BLaER1 (cell line): ENCODE results near the gene MBP.
A peak's percentile ranks its signal among the peaks of the same experiment; 100 is the strongest.

Source experiments
- H3K27ac ChIP-seq: shearing (Covaris generic); formaldehyde crosslinking; 2 replicates; pipeline ENCODE4 v1.8.1; 2022
- H3K27me3 ChIP-seq: shearing (Covaris generic); formaldehyde crosslinking; 2 replicates; pipeline ENCODE4 v1.8.1; 2022
- H3K36me3 ChIP-seq: shearing (Covaris generic); formaldehyde crosslinking; 2 replicates; pipeline ENCODE4 v1.8.1; 2022
- H3K4me1 ChIP-seq: shearing (Covaris generic); formaldehyde crosslinking; 2 replicates; pipeline ENCODE4 v1.8.1; 2022
- H3K4me2 ChIP-seq: shearing (Covaris generic); formaldehyde crosslinking; 2 replicates; pipeline ENCODE4 v1.8.1; 2022
- H3K4me3 ChIP-seq: shearing (Covaris generic); formaldehyde crosslinking; 2 replicates; pipeline ENCODE4 v1.8.1; 2022
- H3K9ac ChIP-seq: shearing (Covaris generic); formaldehyde crosslinking; 2 replicates; pipeline ENCODE4 v1.8.1; 2022
- H3K9me3 ChIP-seq: shearing (Covaris generic); formaldehyde crosslinking; 2 replicates; pipeline ENCODE4 v1.8.1; 2022
- H4K20me1 ChIP-seq: shearing (Covaris generic); formaldehyde crosslinking; 2 replicates; pipeline ENCODE4 v1.8.1; 2022
- Cebpa-rat ChIP-seq: shearing (Covaris generic); IDR thresholded peaks from 2 replicates; pipeline ENCODE4 v1.8.1; 2022

MBP gene

DNA sequence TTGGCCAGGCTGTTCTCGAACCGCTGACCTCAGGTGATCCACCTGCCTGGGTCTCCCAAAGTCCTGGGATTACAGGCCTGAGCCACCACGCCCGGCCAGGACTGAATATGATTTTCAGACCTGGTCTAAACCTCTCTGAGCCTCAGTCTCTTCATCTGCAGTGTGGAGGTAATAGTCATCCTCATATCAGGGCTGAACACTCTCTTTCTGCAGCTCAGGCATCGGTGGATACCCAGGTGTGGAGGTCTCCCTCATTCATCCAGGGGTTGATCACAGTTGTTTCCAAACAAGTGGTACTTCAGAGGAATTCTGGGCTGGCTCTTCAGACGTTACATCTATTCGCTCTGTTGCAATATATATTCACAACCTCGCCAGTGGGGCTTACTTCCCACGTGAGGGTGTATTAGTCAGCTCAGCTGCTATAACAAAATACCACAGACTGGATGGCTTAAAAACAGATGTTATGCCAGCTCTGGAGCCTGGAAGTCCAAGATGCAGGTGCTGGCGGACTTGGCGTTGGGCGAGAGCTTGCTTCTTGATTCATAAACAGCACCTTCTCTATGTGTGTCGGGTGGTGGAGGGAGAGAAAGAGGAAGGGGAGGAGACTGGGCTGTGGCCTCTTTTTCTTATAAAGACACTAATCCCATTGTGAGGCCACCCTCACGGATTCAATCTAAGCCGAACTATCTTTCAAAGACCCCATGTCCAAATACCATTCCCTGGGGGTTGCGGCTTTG, 2.9 kb upstream of the MBP start:
- no peak overlapping the region for H3K9ac ChIP-seq

DNA sequence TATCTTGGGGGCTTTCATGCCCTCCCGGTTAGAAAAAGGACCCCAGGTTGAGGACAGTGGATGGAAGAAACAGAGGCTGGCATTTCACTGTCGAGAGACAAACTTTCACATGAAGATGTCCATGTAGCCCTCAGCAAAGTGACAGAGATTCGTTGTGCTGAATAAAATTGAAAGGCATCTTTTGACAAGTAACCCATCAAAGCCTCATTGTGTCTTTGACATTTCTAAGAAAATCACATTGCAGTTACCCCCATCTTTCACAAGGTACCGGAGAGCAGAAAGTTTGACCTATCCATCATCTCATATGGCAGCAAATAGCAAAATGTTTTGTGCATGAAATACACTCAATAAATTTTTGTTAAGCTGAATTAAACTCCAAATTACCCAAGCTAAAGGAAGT, 2.0 kb upstream of the MBP start:
- Histone ChIP-seq H3K9me3 (no peaks in the 10 kb centered on the region), H3K4me1 (peaks cover 66% of the 10 kb centered on the region), H3K27ac (peak overlapping the region; percentile 98), H3K4me3 (no peak overlapping the region), H3K27me3 (no peaks in the 10 kb centered on the region), H3K9ac (peak overlapping the region; percentile 94), H3K4me2 (peak overlapping the region; percentile 98), H4K20me1 (peaks cover 15% of the 10 kb centered on the region), H3K36me3 (peaks cover 4% of the 10 kb centered on the region; the same call in 1 of the 2 replicates)
- no peak for TF ChIP-seq Cebpa-rat

More for the DNA sequence above, 2.9 kb upstream of the MBP start:
- Histone ChIP-seq H3K27ac (peak overlapping the region; percentile 98; the same call in 1 of the 2 replicates), H3K4me2 (peak overlapping the region; percentile 98), H3K9me3 (0 out of 2 replicates have a peak, but pooled peaks cover 3% of the 10 kb centered on the region), H3K36me3 (no peaks in the 10 kb centered on the region), H3K27me3 (no peaks in the 10 kb centered on the region), H3K4me3 (no peak overlapping the region), H3K4me1 (peaks cover 57% of the 10 kb centered on the region), H4K20me1 (peaks cover 6% of the 10 kb centered on the region)
- TF ChIP-seq Cebpa-rat: no peak

DNA sequence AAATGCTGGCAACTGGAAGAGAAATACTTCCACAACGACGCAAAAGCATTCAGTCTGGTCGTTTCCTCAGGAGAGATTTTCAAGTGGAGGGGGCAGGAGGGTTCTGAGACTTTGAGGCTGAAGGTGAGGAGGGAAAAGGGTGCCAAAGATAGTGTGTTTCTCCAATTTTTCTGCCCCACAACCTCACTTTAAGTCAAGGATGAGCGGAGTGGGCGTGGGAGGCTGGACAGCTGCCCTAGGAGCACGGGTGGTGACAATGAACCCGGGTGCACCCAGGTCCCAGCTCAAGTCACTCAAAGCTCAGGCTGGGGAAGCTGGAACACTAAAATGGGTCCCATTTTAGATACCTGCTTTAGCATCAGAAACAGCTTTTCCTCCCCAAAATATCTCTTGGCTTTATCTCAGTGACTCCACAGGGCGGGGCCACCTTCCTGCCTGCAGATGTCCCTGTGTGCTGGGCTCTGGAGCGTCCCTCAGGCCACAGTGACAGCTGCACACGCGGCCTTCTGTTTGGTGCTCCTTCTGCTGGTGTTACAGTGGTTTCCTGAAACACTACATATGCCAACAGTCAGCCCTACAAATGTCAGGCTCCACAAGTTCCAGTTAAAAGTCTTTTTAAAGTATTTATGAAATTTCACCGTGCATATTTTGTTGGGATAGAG, 1.4 kb upstream of the MBP start:
- H3K4me1 ChIP-seq: peaks cover 72% of the 10 kb centered on the region
- peak overlapping the region; percentile 98 for H3K4me2 ChIP-seq

DNA sequence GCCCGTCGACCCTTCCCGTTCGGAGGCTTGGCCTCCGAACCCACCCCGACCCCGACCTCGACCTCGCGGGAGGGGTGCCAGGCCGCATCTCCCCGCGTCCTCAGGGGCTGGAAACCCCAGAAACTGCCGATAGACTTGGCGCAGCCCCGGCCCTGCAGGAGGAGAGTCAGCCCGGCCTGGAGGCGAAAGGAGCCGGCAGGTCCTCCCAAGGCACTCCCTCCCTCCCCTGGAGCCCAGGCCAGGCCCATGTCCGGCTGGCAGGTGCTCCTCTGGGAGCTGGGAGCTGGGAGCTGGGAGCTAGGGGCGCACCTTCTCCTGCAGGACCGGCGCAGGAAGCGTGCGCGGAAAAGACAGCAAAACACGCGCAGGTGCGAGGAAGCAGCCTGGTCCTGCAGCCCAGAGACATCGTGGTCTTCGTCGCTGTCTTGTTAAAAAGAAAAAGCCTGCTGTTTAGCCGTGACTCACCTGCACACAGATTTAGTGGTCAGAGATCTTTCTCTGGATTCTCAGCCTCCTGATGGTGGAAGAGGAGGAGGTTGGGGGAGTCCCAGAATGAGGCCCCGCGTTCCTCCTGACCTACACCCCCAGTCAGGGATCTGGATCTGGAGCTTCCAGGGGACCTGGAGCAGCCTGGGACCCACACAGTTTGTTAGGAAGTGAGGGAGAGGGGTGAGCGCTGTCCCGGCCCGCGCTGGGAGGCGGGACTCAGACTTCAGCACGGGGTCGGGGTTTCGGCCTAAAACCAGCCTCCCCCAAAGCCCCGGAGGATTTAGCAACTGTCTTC, 660 bp upstream of the MBP start:
- peaks cover 28% of the 10 kb centered on the region for H4K20me1 ChIP-seq
- peaks cover 78% of the 10 kb centered on the region for H3K4me1 ChIP-seq
- H3K9me3 ChIP-seq: no peaks in the 10 kb centered on the region
- peak overlapping the region; percentile 98 for H3K27ac ChIP-seq
- H3K36me3 ChIP-seq: peaks cover 4% of the 10 kb centered on the region; the same call in 1 of the 2 replicates
- peak overlapping the region; percentile 99 for H3K4me3 ChIP-seq
- H3K9ac ChIP-seq: peak overlapping the region; percentile 94
- TF ChIP-seq Cebpa-rat: no peak
- peak overlapping the region; percentile 98 for H3K4me2 ChIP-seq
- no peaks in the 10 kb centered on the region for H3K27me3 ChIP-seq

More for the DNA sequence above, 1.4 kb upstream of the MBP start:
- no peak for TF ChIP-seq Cebpa-rat
- peak overlapping the region; percentile 94 for H3K9ac ChIP-seq
- H3K27ac ChIP-seq: peak overlapping the region; percentile 98
- peaks cover 4% of the 10 kb centered on the region; the same call in 1 of the 2 replicates for H3K36me3 ChIP-seq
- H4K20me1 ChIP-seq: peaks cover 21% of the 10 kb centered on the region
- H3K9me3 ChIP-seq: no peaks in the 10 kb centered on the region
- H3K27me3 ChIP-seq: no peaks in the 10 kb centered on the region
- H3K4me3 ChIP-seq: peak overlapping the region; percentile 99

DNA sequence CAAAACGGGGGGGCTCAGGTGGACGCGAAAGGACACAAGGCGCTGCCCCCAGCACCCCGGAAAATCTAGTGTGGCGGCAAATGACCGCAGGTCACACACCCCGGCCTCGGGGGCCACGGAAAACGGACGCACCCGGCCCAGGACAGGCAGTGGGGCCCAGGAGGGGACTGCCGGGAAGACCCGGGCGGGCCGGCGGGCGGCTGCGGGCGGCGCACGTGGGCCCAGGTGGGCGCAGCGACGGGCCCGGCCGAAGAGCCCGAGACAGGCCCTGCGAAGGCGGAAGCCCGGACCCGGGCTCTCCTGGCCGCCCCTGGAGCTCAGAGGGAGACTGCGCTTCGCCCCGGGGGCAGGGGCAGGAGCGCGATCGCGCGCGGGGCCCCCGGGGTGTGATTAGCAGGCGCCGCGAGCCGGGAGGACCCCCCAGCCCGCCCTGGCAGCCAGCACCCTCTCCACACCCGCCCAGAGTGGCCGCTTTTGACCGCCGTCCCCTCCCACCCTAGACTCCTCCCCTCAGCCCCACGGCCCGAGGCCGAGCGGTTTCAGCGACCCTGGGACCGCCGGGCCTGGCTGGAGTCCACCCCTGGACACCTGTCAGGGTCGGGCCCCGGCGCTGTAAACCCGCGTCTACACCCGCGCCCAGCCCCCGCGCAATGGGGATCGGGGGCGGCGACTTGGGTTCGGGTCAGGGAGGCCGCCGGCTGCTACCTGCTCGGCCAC, 773 bp downstream of the MBP start:
- TF ChIP-seq Cebpa-rat: no peak
- H3K9ac ChIP-seq: peak overlapping the region; percentile 94
- H3K27ac ChIP-seq: peak overlapping the region; percentile 98
- peaks cover 4% of the 10 kb centered on the region; the same call in 1 of the 2 replicates for H3K36me3 ChIP-seq
- H3K4me3 ChIP-seq: peak overlapping the region; percentile 99
- peaks cover 42% of the 10 kb centered on the region for H4K20me1 ChIP-seq
- no peaks in the 10 kb centered on the region for H3K9me3 ChIP-seq
- no peaks in the 10 kb centered on the region for H3K27me3 ChIP-seq
- peak overlapping the region; percentile 98 for H3K4me2 ChIP-seq
- peaks cover 78% of the 10 kb centered on the region for H3K4me1 ChIP-seq

DNA sequence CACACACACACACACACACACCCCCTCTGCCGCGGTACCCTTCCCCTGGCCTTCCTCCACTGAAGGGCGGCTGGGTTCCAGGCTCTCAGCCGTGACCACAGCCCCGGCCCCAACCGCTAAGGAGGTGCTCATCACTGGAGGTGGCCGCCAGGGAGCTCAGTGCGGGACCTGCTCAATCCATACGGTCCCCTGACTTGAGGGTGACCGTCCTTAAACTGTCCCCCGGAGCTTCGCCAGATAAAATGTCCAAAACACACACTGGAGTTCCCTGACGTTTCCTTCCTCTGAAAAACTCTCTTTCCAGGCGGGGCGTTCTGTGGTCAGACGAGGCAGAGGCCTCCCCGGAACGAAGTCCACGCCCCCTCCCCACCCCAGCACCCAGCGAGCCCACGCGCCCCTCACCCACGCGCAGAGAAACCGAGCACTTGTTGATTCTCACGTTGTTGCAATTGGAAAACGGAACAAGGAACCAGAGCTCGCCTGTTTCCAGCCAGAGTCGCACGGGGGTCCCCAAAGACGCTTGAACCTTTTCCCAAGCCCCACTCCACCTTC, 1.4 kb downstream of the MBP start:
- Histone ChIP-seq H3K27ac (peak overlapping the region; percentile 98), H3K9ac (peak overlapping the region; percentile 94)

DNA sequence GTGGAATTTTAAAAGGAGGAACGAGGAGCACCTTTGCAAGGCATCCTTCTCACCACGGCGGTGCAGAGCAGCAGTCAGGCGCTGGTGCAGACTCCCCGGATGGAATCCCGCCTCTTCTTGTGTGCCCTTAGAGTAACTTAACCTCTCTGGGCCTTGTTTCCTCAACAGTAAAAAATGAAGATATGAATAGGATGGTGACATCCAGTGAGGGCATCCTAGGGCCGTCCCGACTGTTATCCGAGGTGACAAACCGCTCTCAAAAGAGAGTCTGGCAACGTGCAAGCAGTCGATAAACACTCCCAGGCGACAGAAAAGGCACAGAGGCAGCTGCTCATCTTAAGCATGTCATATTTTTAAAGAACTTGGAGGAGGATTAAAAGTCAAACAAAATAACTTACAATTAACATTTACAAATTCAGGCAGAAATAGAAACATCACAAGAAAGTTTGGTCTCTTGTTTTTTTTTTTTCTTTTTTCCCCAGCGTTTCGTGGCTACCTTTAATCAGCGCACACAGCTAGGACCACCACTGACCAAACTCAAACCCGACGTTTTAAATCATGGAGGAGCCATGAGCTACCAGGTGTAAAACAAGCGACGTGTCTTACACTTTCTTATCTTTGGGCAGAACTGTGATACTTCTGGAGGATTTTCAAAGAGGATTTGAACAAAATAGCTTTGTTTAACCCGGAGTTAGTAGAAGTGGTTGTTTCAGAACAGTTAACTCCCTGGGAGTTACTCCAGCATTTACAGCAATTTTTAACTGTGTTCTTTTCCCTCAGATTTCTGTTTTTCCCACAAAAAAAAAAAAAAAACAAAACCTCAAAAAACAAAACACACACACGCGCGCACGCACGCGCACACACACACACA, 2.1 kb downstream of the MBP start:
- no peak for TF ChIP-seq Cebpa-rat
- Histone ChIP-seq H4K20me1 (peaks cover 56% of the 10 kb centered on the region), H3K9me3 (no peaks in the 10 kb centered on the region), H3K27me3 (no peaks in the 10 kb centered on the region), H3K36me3 (peaks cover 4% of the 10 kb centered on the region; the same call in 1 of the 2 replicates), H3K4me3 (peak overlapping the region; percentile 99), H3K9ac (peak overlapping the region; percentile 94), H3K4me1 (peaks cover 78% of the 10 kb centered on the region), H3K4me2 (peak overlapping the region; percentile 98), H3K27ac (peak overlapping the region; percentile 98)

More for the DNA sequence above, 1.4 kb downstream of the MBP start:
- TF ChIP-seq Cebpa-rat: no peak
- Histone ChIP-seq H3K4me3 (peak overlapping the region; percentile 99), H3K4me2 (peak overlapping the region; percentile 98), H3K27me3 (no peaks in the 10 kb centered on the region), H4K20me1 (peaks cover 49% of the 10 kb centered on the region), H3K9me3 (no peaks in the 10 kb centered on the region), H3K36me3 (peaks cover 4% of the 10 kb centered on the region; the same call in 1 of the 2 replicates), H3K4me1 (peaks cover 78% of the 10 kb centered on the region)

DNA sequence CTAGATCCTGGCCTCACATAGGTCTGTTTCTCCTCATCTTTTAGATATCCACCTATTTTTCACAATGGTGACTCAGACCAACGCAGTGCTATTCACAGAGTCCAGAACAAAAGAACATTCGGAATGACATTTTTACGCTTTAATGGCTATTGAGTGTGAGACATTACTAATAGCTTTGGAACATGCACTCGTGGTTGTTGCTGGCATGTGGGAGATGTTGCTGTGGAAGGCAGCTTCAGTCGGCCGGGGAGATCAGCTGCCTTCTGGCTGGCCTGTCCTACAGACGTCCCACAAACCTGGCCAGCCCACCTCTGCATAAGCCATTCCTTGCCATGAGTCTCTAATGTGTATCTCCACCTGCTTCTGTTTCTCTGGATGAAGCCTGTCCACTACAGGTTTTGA, 3.4 kb downstream of the MBP start:
- Histone ChIP-seq H3K9me3 (no peaks in the 10 kb centered on the region), H4K20me1 (peaks cover 69% of the 10 kb centered on the region), H3K27ac (peak overlapping the region; percentile 98), H3K4me3 (peak overlapping the region; percentile 51), H3K27me3 (no peaks in the 10 kb centered on the region), H3K4me2 (peak overlapping the region; percentile 98), H3K9ac (peak overlapping the region; percentile 54; the same call in 1 of the 2 replicates), H3K4me1 (peaks cover 78% of the 10 kb centered on the region), H3K36me3 (peaks cover 4% of the 10 kb centered on the region; the same call in 1 of the 2 replicates)
- no peak for TF ChIP-seq Cebpa-rat
